GM12878 (cell line): ENCODE results near the gene ETV6. TPM values are rescaled to one million over a fixed set of nuclear protein-coding genes. Genes with fewer than 3 reads are reported as not detected.

Source experiments
- BHLHE40 ChIP-seq, 2 experiments: fragments of 450-650 bp in 1 of 2; IDR thresholded peaks; 2 replicates each; pipeline ENCODE4 v1.6.1; 2011 to 2017; ENCODE audit warnings: low read depth in 2 of 2, borderline replicate concordance in 1 of 2, improper control_type of control experiment in 1 of 2, low read length in 1 of 2, mild to moderate bottlenecking in 1 of 2
- BMI1 ChIP-seq: fragments of 450-650 bp; IDR thresholded peaks from 2 replicates; pipeline ENCODE4 v1.6.1; 2016; ENCODE audit warnings: mild to moderate bottlenecking, moderate library complexity, borderline replicate concordance
- CBFB ChIP-seq: IDR thresholded peaks from 2 replicates; pipeline ENCODE4 v1.6.1; 2016; ENCODE audit warnings: antibody characterized with exemption, low read depth
- CHD1 ChIP-seq: IDR thresholded peaks from 2 replicates; pipeline ENCODE4 v1.6.1; 2012; ENCODE audit warnings: low read depth, low read length, improper control_type of control experiment
- CHD4 ChIP-seq: fragments of 200-600 bp; sonication (generic); IDR thresholded peaks from 2 replicates; pipeline ENCODE4 v1.6.1; 2016; ENCODE audit warnings: mild to moderate bottlenecking
- CREM ChIP-seq: IDR thresholded peaks from 2 replicates; pipeline ENCODE4 v1.6.1; 2014; ENCODE audit warnings: antibody characterized with exemption, low read depth
- CUX1 ChIP-seq: IDR thresholded peaks from 2 replicates; pipeline ENCODE4 v1.6.1; 2012; ENCODE audit warnings: improper control_type of control experiment, low read depth, low read length; ENCODE audit not compliant: insufficient replicate concordance
- FOS ChIP-seq: IDR thresholded peaks from 3 replicates; pipeline ENCODE4 v1.6.1; 2011; ENCODE audit warnings: borderline replicate concordance; ENCODE audit not compliant: insufficient read length; ENCODE audit errors: extremely low read depth
- GABPA ChIP-seq: IDR thresholded peaks from 2 replicates; pipeline ENCODE4 v1.6.1; 2014; ENCODE audit warnings: antibody characterized with exemption, low read depth, mild to moderate bottlenecking, inconsistent platforms
- NR2F1 ChIP-seq: fragments of 450-650 bp; conservative IDR thresholded peaks from 2 replicates; pipeline ENCODE4 v1.6.1; 2017; ENCODE audit warnings: mild to moderate bottlenecking
- POLR2AphosphoS2 ChIP-seq: IDR thresholded peaks from 2 replicates; pipeline ENCODE4 v1.6.1; 2011; ENCODE audit warnings: low read depth, mild to moderate bottlenecking, low read length, improper control_type of control experiment, moderate library complexity
- PRDM15 ChIP-seq: fragments of 450-650 bp; formaldehyde crosslinking; IDR thresholded peaks from 2 replicates; pipeline ENCODE4 v1.4.0; 2020; ENCODE audit warnings: mild to moderate bottlenecking, moderate library complexity
- RELB ChIP-seq: fragments of 450-650 bp; IDR thresholded peaks from 2 replicates; pipeline ENCODE4 v1.6.1; 2017; ENCODE audit warnings: low read depth, mild to moderate bottlenecking, moderate library complexity
- SRF ChIP-seq, 2 experiments: IDR thresholded peaks; 2 replicates each; pipeline ENCODE4 v1.6.1; 2011; ENCODE audit warnings: low read depth in 2 of 2, low read length in 2 of 2, mild to moderate bottlenecking in 1 of 2, moderate library complexity in 1 of 2
- TCF12 ChIP-seq: IDR thresholded peaks from 2 replicates; pipeline ENCODE4 v1.6.1; 2011; ENCODE audit warnings: low read depth, mild to moderate bottlenecking, low read length
- TCF3 ChIP-seq: IDR thresholded peaks from 2 replicates; pipeline ENCODE4 v1.6.1; 2012; ENCODE audit warnings: low read depth, mild to moderate bottlenecking, low read length, borderline replicate concordance; ENCODE audit not compliant: insufficient read depth
- USF2 ChIP-seq: IDR thresholded peaks from 2 replicates; pipeline ENCODE4 v1.6.1; 2011; ENCODE audit warnings: low read depth, low read length, improper control_type of control experiment, borderline replicate concordance
- ZBED1 ChIP-seq: IDR thresholded peaks from 2 replicates; pipeline ENCODE4 v1.6.1; 2016; ENCODE audit warnings: borderline replicate concordance
- polyA plus RNA-seq, 11 experiments: library from polyadenylated mRNA; depleted of rRNA in 4 of 11; unstranded in 6 of 11; stranded (reverse) in 5 of 11; fragments of >200 nt; fragmentation: Nextera tagmentation in 4 of 11; fragmentation: Illumina TruSeq in 1 of 11; extraction: Ambion mirVana in 4 of 11; extraction: Trizol in 1 of 11; gene quantifications; 1 replicate in 1 of 11; 2 replicates in 10 of 11; pipeline versions ENCODE4 v1.2.1 to v1.2.3, GENCODE V29; 2011 to 2016; ENCODE audit warnings: inconsistent platforms in 2 of 11, missing spikeins in 2 of 11, low read depth in 1 of 11
- total RNA-seq, 4 experiments: library from RNA; depleted of rRNA in 3 of 4; stranded (reverse); fragments of >200 nt in 3 of 4; fragmentation: Illumina TruSeq in 1 of 4; extraction: Trizol in 1 of 4; gene quantifications; 2 replicates each; pipeline versions ENCODE4 v1.2.1 to v1.2.3, GENCODE V29; 2013 to 2021

ETV6 gene
- total and polyA plus RNA-seq, 10 of the 15 experiments (the other 5 are each of a cell fraction or from before 2014, with no cell fraction given), result 6.6 to 74.8 (median 24.6) TPM

- TF ChIP-seq PRDM15 (no peak), FOS (no peak), POLR2AphosphoS2 (no peak; the same call in 1 of the 2 replicates), CHD4 (no peak), SRF (IDR thresholded peaks at IDR 0.05; ENCODE audit: low read depth in 2 of 2, low read length in 2 of 2) (no peak), RELB (peak; percentile 94), CREM (peak; percentile 78), TCF12 (peak; percentile 98), BHLHE40 (IDR thresholded peaks at IDR 0.05; ENCODE audit: borderline replicate concordance in 1 of 2, low read depth in 2 of 2, low read length in 1 of 2) (peak; percentile 78 to 82), CBFB (peak; percentile 83; the same call in 1 of the 2 replicates), BMI1 (peak; percentile 37; the same call in 1 of the 2 replicates), GABPA (no peak), TCF3 (peak; percentile 93), ZBED1 (peak; percentile 80; the same call in 1 of the 2 replicates), USF2 (no peak), NR2F1 (peak; percentile 97), CHD1 (0 out of 2 replicates have a peak, but pooled peaks have one; percentile 59), CUX1 (peak; percentile 98)
Measured at GRCh38 chr12:11761869-11762567, 112.5 kb downstream of the ETV6 start (continued).
